EH (cell line): ENCODE measurements around the gene KIAA1217.

Experiments used
- DNase-seq: peaks from one replicate; pipeline ENCODE4 v3.0.0-alpha.2; 2015; ENCODE audit warnings: low read depth

KIAA1217 gene, protein sequence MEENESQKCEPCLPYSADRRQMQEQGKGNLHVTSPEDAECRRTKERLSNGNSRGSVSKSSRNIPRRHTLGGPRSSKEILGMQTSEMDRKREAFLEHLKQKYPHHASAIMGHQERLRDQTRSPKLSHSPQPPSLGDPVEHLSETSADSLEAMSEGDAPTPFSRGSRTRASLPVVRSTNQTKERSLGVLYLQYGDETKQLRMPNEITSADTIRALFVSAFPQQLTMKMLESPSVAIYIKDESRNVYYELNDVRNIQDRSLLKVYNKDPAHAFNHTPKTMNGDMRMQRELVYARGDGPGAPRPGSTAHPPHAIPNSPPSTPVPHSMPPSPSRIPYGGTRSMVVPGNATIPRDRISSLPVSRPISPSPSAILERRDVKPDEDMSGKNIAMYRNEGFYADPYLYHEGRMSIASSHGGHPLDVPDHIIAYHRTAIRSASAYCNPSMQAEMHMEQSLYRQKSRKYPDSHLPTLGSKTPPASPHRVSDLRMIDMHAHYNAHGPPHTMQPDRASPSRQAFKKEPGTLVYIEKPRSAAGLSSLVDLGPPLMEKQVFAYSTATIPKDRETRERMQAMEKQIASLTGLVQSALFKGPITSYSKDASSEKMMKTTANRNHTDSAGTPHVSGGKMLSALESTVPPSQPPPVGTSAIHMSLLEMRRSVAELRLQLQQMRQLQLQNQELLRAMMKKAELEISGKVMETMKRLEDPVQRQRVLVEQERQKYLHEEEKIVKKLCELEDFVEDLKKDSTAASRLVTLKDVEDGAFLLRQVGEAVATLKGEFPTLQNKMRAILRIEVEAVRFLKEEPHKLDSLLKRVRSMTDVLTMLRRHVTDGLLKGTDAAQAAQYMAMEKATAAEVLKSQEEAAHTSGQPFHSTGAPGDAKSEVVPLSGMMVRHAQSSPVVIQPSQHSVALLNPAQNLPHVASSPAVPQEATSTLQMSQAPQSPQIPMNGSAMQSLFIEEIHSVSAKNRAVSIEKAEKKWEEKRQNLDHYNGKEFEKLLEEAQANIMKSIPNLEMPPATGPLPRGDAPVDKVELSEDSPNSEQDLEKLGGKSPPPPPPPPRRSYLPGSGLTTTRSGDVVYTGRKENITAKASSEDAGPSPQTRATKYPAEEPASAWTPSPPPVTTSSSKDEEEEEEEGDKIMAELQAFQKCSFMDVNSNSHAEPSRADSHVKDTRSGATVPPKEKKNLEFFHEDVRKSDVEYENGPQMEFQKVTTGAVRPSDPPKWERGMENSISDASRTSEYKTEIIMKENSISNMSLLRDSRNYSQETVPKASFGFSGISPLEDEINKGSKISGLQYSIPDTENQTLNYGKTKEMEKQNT (N-terminal part only)

DNA sequence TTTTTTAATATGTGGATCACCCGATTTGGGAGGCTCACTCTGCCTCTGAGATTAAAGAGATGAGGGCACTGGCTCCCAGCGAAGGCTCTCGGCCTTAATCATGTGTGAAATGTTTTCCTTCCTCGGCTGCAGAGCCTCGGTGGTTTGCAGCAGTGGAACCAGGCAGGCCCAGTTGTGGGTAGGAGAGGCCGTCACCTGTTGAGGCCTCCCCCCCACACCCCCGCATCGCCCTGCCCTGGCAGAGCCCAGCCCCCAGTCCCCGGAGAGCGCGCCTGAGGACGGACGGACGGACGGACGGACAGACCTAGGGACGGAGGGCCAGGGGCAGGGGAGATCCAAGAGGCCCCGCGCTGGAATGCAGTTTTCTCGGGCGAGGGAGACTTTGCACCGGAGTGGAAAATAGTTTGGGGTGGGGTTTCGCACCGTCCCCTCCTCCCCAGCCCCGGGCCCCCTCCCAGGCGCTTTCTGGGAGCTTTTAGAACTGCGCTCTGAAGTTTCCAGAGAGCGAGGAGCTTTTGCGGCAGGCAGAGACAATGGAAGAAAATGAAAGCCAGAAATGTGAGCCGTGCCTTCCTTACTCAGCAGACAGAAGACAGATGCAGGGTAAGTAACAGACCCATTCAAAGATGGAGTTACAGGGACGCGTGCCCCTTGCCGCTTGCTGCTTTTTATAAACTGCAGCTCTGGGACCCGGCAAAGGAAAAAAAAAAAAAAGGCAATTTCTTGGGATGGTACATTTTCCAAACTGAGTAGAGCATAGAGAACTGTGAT, at the start of gene KIAA1217:
KIAA1217 (plus strand) TSS at position 478 of the 771 bp plus-strand sequence; CDS start at position 534, 56 bp downstream.
- peak; percentile 46 for DNase-seq

GRCh38 chr10:24162206-24162985, 46.5 kb upstream of the KIAA1217 start:
- no peak for DNase-seq

GRCh38 chr10:24163485-24163884, 45.5 kb upstream of the KIAA1217 start:
- no peak for DNase-seq

GRCh38 chr10:24168258-24169170, 40.4 kb upstream of the KIAA1217 start:
- DNase-seq = no peak

GRCh38 chr10:24170199-24170598, 38.7 kb upstream of the KIAA1217 start:
- no peak for DNase-seq

GRCh38 chr10:24172909-24173308, 36.0 kb upstream of the KIAA1217 start:
- DNase-seq = no peak

- DNase-seq = no peak
These were observed 34.9 kb upstream of the KIAA1217 start for GRCh38 chr10:24174014-24174413.

DNA sequence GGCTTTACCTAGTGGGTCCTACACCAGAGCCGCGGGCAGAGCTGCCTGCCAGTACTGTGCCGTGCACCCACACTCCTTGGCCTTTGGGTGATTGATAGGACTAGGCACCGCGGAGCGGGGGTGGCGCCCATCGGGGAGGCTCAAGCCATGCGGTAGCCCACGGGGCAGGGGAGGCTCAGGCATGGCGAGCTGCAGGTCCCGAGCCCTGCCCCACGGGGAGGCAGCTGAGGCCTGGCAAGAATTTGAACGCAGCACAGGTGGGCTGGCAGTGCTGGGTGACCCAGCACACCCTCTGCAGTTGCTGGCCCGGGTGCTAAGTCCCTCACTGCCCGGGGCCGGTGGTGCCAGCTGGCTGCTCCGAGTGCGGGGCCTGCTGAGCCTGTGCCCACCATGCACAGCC, 32.3 kb upstream of the KIAA1217 start:
- DNase-seq = no peak

- DNase-seq = no peak
These were observed 31.3 kb upstream of the KIAA1217 start for GRCh38 chr10:24177636-24178035.

- DNase-seq = no peak
These were observed 28.0 kb upstream of the KIAA1217 start for GRCh38 chr10:24180891-24181290.

GRCh38 chr10:24184455-24184854, 24.5 kb upstream of the KIAA1217 start:
- DNase-seq = no peak

- no peak for DNase-seq
These were observed 15.6 kb upstream of the KIAA1217 start for GRCh38 chr10:24193330-24193729.

GRCh38 chr10:24197263-24197662, 11.7 kb upstream of the KIAA1217 start:
- DNase-seq = no peak

DNA sequence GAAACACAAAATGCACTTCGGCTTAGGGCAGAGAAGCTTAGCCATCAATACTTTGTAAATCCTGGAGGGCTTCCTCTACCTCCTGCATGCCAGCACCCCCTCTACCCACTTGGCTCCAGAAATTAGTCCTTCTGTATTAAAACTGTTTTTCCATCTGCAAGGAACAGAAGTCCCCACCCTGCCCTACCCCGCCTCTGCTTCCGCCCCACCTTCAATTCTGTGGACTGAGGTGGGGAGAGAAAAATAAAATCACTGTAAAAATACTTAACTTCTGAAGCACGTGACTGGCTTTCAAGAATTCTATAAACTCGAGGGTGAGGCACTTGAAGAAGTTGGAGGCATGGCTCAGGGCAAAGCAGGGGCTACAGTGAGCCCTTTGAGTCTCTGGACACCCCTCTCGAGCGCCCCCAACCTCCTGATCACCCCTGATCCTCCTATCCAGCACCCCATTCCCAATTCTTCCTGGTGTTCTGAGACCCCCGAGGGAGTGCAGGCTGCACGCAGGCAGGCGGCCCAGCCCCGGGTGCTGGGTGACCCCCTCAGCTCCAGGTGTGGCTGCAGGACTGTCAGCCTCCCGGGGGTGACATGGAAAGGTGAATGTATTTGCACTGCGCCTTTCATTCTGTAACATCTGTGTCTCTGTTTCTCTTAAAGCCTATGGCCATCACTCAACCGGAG, 7.3 kb upstream of the KIAA1217 start:
- DNase-seq = no peak

DNA sequence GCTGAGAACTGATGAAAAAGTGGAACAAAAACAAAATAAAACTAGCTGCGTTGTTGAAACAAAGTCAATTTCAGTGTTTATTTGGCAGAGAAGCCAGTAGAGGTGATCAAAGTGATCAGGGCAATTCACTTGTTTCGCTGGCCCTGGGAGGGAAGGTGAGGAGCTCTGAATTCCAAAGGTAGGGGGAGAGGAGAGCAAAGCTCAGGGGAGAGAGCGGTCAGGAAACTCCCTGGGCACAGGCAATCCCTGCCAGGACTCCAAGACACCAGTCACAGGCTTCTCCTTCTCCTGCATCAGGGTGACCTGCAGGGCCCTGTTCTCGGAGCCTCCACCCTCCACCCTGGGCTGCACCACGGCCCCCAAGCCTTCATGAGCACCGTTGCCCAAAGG, 6.8 kb upstream of the KIAA1217 start:
- no peak for DNase-seq

DNA sequence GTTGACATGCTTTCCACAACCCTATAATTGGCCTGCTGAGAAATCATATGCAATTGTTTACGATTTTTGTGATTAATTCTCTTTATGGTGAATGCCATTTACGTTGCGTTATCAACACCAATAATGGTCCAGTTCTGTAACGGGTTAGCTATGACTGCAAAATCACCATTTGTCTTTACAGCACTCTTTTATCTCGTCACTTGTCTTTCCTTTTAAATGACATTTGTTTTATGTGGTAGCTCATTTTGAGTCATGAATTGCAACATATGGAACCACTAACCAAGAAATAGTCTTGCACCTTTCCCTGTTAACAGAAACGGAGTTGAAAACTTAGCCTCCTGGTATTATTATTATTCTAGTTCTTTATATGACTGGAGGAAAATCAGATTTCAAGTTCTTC, 3.1 kb upstream of the KIAA1217 start:
- DNase-seq = no peak

DNA sequence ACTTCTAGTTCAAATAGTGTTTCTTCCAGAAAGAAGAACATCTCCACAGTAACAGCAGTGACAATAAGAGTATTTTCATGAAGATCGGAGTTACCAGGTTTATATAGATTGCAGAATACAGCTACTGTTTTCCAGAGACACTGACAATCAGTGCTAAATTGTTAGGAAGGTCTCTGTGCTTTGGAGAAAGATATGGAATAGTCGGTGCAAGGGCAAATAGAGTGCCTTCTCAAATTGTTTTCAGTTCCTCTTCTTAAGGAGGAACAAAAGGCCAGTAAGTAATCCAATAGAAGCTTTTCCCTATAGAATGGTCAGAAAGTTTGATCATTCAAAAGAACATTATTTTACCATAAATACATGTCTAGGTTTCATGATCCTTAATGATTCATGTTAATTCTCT, 2.6 kb upstream of the KIAA1217 start:
- DNase-seq = no peak

DNA sequence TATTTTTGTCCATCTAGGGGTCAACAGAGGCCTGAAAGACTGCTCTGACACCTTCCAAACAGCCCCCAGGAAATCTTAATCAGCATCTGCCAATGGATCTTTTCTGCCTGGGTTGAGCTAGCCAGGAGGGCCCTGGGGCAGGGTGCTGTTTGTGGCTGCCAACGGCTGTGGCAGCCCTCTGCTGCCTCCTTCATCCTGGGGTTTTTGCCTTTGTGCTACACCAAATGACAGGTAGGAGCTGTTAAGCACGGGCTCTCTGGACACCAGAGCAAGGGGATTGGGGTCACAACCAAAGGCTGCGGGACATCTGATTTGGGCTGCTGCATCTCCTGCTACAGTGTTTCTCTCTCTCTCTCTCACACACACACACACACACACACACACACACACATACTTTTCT, 2.0 kb upstream of the KIAA1217 start:
- DNase-seq = no peak

GRCh38 chr10:24207341-24207740, 1.6 kb upstream of the KIAA1217 start:
- DNase-seq = no peak
